GM12878 (cell line): ENCODE data around the gene NELFB. TPM values are rescaled to one million over a fixed set of nuclear protein-coding genes. Genes with fewer than 3 reads are reported as not detected.

Experiments
- ASH2L ChIP-seq: fragments of 300-600, 200-600 bp; sonication (generic); IDR thresholded peaks from 2 replicates; pipeline ENCODE4 v1.6.1; 2017; ENCODE audit warnings: low read depth, mild to moderate bottlenecking, borderline replicate concordance
- BACH1 ChIP-seq: fragments of 450-650 bp; IDR thresholded peaks from 2 replicates; pipeline ENCODE4 v1.6.1; 2017; ENCODE audit warnings: mild to moderate bottlenecking, borderline replicate concordance
- CBFB ChIP-seq: IDR thresholded peaks from 2 replicates; pipeline ENCODE4 v1.6.1; 2016; ENCODE audit warnings: antibody characterized with exemption, low read depth
- CHD1 ChIP-seq: IDR thresholded peaks from 2 replicates; pipeline ENCODE4 v1.6.1; 2012; ENCODE audit warnings: low read depth, low read length, improper control_type of control experiment
- CHD2 ChIP-seq: IDR thresholded peaks from 2 replicates; pipeline ENCODE4 v1.6.1; 2011; ENCODE audit warnings: low read depth, low read length, improper control_type of control experiment, borderline replicate concordance
- CREM ChIP-seq: IDR thresholded peaks from 2 replicates; pipeline ENCODE4 v1.6.1; 2014; ENCODE audit warnings: antibody characterized with exemption, low read depth
- CUX1 ChIP-seq: IDR thresholded peaks from 2 replicates; pipeline ENCODE4 v1.6.1; 2012; ENCODE audit warnings: improper control_type of control experiment, low read depth, low read length; ENCODE audit not compliant: insufficient replicate concordance
- DPF2 ChIP-seq: fragments of 450-650 bp; IDR thresholded peaks from 2 replicates; pipeline ENCODE4 v1.6.1; 2017; ENCODE audit warnings: mild to moderate bottlenecking
- ETV6 ChIP-seq, 2 experiments: fragments of 450-650 bp in 1 of 2; IDR thresholded peaks in 1 of 2; conservative IDR thresholded peaks in 1 of 2; 2 replicates each; pipeline ENCODE4 v1.6.1; 2014; ENCODE audit warnings: antibody characterized with exemption in 1 of 2, borderline replicate concordance in 1 of 2, low read depth in 1 of 2, mild to moderate bottlenecking in 1 of 2, moderate library complexity in 1 of 2
- EZH2 ChIP-seq: IDR thresholded peaks from 2 replicates; pipeline ENCODE4 v1.6.1; 2012; ENCODE audit warnings: low read depth, mild to moderate bottlenecking, control low read depth, inconsistent platforms, low read length, borderline replicate concordance; ENCODE audit not compliant: control insufficient read depth
- GABPA ChIP-seq: IDR thresholded peaks from 2 replicates; pipeline ENCODE4 v1.6.1; 2014; ENCODE audit warnings: antibody characterized with exemption, low read depth, mild to moderate bottlenecking, inconsistent platforms
- IRF4 ChIP-seq: IDR thresholded peaks from 2 replicates; pipeline ENCODE4 v1.6.1; 2011; ENCODE audit warnings: low read depth, low read length
- JUNB ChIP-seq: IDR thresholded peaks from 2 replicates; pipeline ENCODE4 v1.6.1; 2016; ENCODE audit warnings: antibody characterized with exemption, mild to moderate bottlenecking
- POLR2AphosphoS2 ChIP-seq: IDR thresholded peaks from 2 replicates; pipeline ENCODE4 v1.6.1; 2011; ENCODE audit warnings: low read depth, mild to moderate bottlenecking, low read length, improper control_type of control experiment, moderate library complexity
- RBBP5 ChIP-seq: fragments of 200-600 bp; sonication (generic); conservative IDR thresholded peaks from 2 replicates; pipeline ENCODE4 v1.6.1; 2016
- SPI1 ChIP-seq: IDR thresholded peaks from 2 replicates; pipeline ENCODE4 v1.6.1; 2011; ENCODE audit warnings: low read depth, mild to moderate bottlenecking, low read length, moderate library complexity, borderline replicate concordance; ENCODE audit not compliant: insufficient read depth
- SRF ChIP-seq, 2 experiments: IDR thresholded peaks; 2 replicates each; pipeline ENCODE4 v1.6.1; 2011; ENCODE audit warnings: low read depth in 2 of 2, low read length in 2 of 2, mild to moderate bottlenecking in 1 of 2, moderate library complexity in 1 of 2
- TARDBP ChIP-seq: IDR thresholded peaks from 2 replicates; pipeline ENCODE4 v1.6.1; 2016; ENCODE audit warnings: borderline replicate concordance
- TCF7 ChIP-seq: IDR thresholded peaks from 2 replicates; pipeline ENCODE4 v1.6.1; 2014; ENCODE audit warnings: antibody characterized with exemption, borderline replicate concordance
- WRNIP1 ChIP-seq: IDR thresholded peaks from 2 replicates; pipeline ENCODE4 v1.6.1; 2011; ENCODE audit warnings: low read depth, low read length, improper control_type of control experiment, borderline replicate concordance
- ZNF217 ChIP-seq: fragments of 450-650 bp; IDR thresholded peaks from 2 replicates; pipeline ENCODE4 v1.6.1; 2017; ENCODE audit warnings: antibody characterized with exemption, mild to moderate bottlenecking
- polyA plus RNA-seq, 11 experiments: library from polyadenylated mRNA; depleted of rRNA in 4 of 11; unstranded in 6 of 11; stranded (reverse) in 5 of 11; fragments of >200 nt; fragmentation: Nextera tagmentation in 4 of 11; fragmentation: Illumina TruSeq in 1 of 11; extraction: Ambion mirVana in 4 of 11; extraction: Trizol in 1 of 11; gene quantifications; 1 replicate in 1 of 11; 2 replicates in 10 of 11; pipeline versions ENCODE4 v1.2.1 to v1.2.3, GENCODE V29; 2011 to 2016; ENCODE audit warnings: inconsistent platforms in 2 of 11, missing spikeins in 2 of 11, low read depth in 1 of 11
- total RNA-seq, 4 experiments: library from RNA; depleted of rRNA in 3 of 4; stranded (reverse); fragments of >200 nt in 3 of 4; fragmentation: Illumina TruSeq in 1 of 4; extraction: Trizol in 1 of 4; gene quantifications; 2 replicates each; pipeline versions ENCODE4 v1.2.1 to v1.2.3, GENCODE V29; 2013 to 2021
- TF ChIP-seq, protein P1 (sequence below): fragments of 450-650 bp; IDR thresholded peaks from 2 replicates; pipeline ENCODE4 v1.6.1; 2017; ENCODE audit warnings: mild to moderate bottlenecking, moderate library complexity

The NELFB gene
- total and polyA plus RNA-seq, 10 of the 15 experiments (the other 5 are each of a cell fraction or from before 2014, with no cell fraction given) = 0.19 to 63.4 (median 30.9) TPM

DNA sequence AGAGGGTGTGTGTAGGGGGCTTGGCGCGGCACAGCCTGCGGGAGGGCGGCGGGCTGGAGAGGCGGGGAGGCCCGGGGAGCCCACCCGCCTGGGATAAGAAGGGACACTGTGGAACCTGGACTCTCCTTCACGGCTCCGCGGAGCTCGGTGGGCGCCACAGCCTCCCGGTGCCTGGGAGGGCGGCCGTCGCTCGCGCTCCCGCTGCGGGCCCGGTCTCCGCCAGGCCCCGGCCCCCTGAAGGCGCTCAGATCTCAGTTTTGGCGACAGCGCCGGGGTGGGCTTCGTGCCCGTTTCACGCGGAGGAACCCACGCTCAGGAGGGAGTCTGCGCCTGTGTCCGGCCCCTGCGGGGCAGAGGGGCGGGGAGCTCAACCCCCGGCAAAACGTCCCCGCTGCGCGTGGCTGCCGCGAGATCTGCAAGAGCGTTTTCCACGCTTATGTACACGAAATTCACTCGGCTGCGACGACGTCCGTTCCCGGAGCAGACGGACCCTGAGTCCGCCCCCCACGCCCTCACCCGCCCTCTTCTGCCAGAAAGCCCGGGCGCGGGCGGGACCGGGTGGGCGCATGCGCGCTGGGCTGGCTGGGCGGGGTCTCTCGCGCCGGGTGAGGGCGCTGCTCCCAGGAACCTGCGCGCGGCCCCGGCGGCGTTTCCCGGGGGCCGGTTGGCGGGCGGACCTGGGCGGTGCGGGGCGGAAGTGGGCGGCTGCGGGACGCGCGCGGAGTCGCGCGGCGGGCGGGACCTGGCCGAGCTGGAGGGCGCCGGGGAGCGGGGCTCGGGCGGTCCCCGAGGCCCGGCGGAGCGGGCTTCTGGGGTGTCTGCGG, at the start of gene NELFB (continued):
- no peak for TF ChIP-seq RBBP5
- TF ChIP-seq ASH2L = no peak
- TF ChIP-seq TARDBP = no peak
- TF ChIP-seq SRF (IDR thresholded peaks at IDR 0.05; ENCODE audit: low read depth in 2 of 2, low read length in 2 of 2) = peak; percentile 45 to 92; a peak in 3 of 4 replicates
- TF ChIP-seq CHD2 = peak; percentile 74
- no peak for TF ChIP-seq TCF7
- TF ChIP-seq ZNF217 = peak; percentile 73; the same call in 1 of the 2 replicates
- TF ChIP-seq POLR2AphosphoS2 = peak; percentile 70
- no peak for TF ChIP-seq JUNB
- TF ChIP-seq CBFB = no peak; the same call in 1 of the 2 replicates
- no peak for TF ChIP-seq ETV6 (conservative IDR thresholded peaks at IDR 0.05 in 1 of 2, IDR thresholded peaks at IDR 0.05 in 1 of 2; ENCODE audit: borderline replicate concordance in 1 of 2, low read depth in 1 of 2)
- TF ChIP-seq SPI1 = no peak
- no peak for TF ChIP-seq WRNIP1
- TF ChIP-seq CHD1 = 0 out of 2 replicates have a peak, but pooled peaks have one; percentile 23
- TF ChIP-seq, protein P1, sequence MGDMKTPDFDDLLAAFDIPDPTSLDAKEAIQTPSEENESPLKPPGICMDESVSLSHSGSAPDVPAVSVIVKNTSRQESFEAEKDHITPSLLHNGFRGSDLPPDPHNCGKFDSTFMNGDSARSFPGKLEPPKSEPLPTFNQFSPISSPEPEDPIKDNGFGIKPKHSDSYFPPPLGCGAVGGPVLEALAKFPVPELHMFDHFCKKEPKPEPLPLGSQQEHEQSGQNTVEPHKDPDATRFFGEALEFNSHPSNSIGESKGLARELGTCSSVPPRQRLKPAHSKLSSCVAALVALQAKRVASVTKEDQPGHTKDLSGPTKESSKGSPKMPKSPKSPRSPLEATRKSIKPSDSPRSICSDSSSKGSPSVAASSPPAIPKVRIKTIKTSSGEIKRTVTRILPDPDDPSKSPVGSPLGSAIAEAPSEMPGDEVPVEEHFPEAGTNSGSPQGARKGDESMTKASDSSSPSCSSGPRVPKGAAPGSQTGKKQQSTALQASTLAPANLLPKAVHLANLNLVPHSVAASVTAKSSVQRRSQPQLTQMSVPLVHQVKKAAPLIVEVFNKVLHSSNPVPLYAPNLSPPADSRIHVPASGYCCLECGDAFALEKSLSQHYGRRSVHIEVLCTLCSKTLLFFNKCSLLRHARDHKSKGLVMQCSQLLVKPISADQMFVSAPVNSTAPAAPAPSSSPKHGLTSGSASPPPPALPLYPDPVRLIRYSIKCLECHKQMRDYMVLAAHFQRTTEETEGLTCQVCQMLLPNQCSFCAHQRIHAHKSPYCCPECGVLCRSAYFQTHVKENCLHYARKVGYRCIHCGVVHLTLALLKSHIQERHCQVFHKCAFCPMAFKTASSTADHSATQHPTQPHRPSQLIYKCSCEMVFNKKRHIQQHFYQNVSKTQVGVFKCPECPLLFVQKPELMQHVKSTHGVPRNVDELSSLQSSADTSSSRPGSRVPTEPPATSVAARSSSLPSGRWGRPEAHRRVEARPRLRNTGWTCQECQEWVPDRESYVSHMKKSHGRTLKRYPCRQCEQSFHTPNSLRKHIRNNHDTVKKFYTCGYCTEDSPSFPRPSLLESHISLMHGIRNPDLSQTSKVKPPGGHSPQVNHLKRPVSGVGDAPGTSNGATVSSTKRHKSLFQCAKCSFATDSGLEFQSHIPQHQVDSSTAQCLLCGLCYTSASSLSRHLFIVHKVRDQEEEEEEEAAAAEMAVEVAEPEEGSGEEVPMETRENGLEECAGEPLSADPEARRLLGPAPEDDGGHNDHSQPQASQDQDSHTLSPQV = peak; percentile 67; the same call in 1 of the 2 replicates
- TF ChIP-seq BACH1 = peak; percentile 88
- TF ChIP-seq CREM = no peak
- TF ChIP-seq GABPA = peak; percentile 84
- TF ChIP-seq EZH2 = no peak
- TF ChIP-seq DPF2 = peak; percentile 38; the same call in 1 of the 2 replicates
- no peak for TF ChIP-seq CUX1
- TF ChIP-seq IRF4 = no peak
